Transverse colon (tissue), 4 donors: ENCODE data around the gene TH. TPM values are rescaled to one million over a fixed set of nuclear protein-coding genes. Genes with fewer than 3 reads are reported as not detected.

Source experiments
- DNase-seq: peaks from one replicate; pipeline ENCODE4 v3.0.0-alpha.2; 2019
- H3K27ac ChIP-seq, 4 donors: fragments of 200-600 bp; sonication (generic); 2 replicates each; pipeline ENCODE4 v1.5.1; 2016 to 2018; ENCODE audit warnings: inconsistent platforms in 4 of 4
- H3K27me3 ChIP-seq: fragments of 200-600 bp; sonication (generic); 2 replicates; pipeline ENCODE4 v1.5.1; 2017; ENCODE audit warnings: inconsistent platforms
- H3K36me3 ChIP-seq, 4 donors: fragments of 200-600 bp; sonication (generic); 2 replicates each; pipeline ENCODE4 v1.5.1; 2017 to 2019; ENCODE audit warnings: inconsistent platforms in 4 of 4
- H3K4me1 ChIP-seq, 4 donors: fragments of 200-600 bp; sonication (generic); 2 replicates each; pipeline ENCODE4 v1.5.1; 2017 to 2020; ENCODE audit warnings: inconsistent platforms in 4 of 4
- H3K4me3 ChIP-seq, 4 donors: fragments of 200-600 bp; sonication (generic); 1 replicate in 1 of 4; 2 replicates in 3 of 4; pipeline versions ENCODE4 v1.5.1 to v1.6.1; 2017 to 2019; ENCODE audit warnings: inconsistent platforms in 4 of 4
- H3K9me3 ChIP-seq, 2 donors: fragments of 200-600 bp; sonication (generic); 2 replicates each; pipeline ENCODE4 v1.5.1; 2017 to 2019; ENCODE audit warnings: inconsistent platforms in 2 of 2
- EP300 ChIP-seq: sonication (generic); formaldehyde crosslinking; IDR thresholded peaks from one replicate; pipeline ENCODE4 v1.6.1; 2017; ENCODE audit warnings: antibody characterized with exemption, low read depth
- POLR2A ChIP-seq: fragments of 450-650 bp; IDR thresholded peaks from one replicate; pipeline ENCODE4 v1.6.1; 2016; ENCODE audit warnings: antibody characterized with exemption, mild to moderate bottlenecking, moderate library complexity
- POLR2AphosphoS5 ChIP-seq, 3 donors: sonication (generic); formaldehyde crosslinking; IDR thresholded peaks; one replicate each; pipeline ENCODE4 v1.6.1; 2016; ENCODE audit warnings: antibody characterized with exemption in 3 of 3
- WGBS, 2 donors: methylation state at CpG; one replicate each; pipeline ENCODE4 v1.1.5; 2018; ENCODE audit warnings: low coverage in 1 of 2; 5-methylcytosine and 5-hydroxymethylcytosine counted together
- in situ Hi-C, 4 donors: fragments of 200-750 bp; cut with MboI; loops; one replicate each; pipeline versions ENCODE4 v1.15.0 to v1.15.1; 2017; ENCODE audit warnings: low sequenced_read_pairs in 3 of 4, low pct_ligation_motif_present in 1 of 4, low pct_unique_long_range_greater_than_20kb in 1 of 4
- intact Hi-C: fragments of 100-400 bp; cut with DNase I; formaldehyde crosslinking; loops from one replicate; pipeline ENCODE4 v1.15.1; 2023; ENCODE audit warnings: low total_unique reads
- total RNA-seq, 4 donors: library from RNA; depleted of rRNA; stranded (reverse); fragments of >200 nt; gene quantifications; one replicate each; pipeline ENCODE4 v1.1.0, GENCODE V29; 2016
- TF ChIP-seq, protein P1 (sequence below), 5 experiments: fragments of 200-600 bp in 3 of 5; fragments of 450-650 bp in 2 of 5; sonication (generic) in 3 of 5; IDR thresholded peaks; 1 replicate in 2 of 5; 2 replicates in 3 of 5; pipeline ENCODE4 v1.5.1; 2016 to 2017; ENCODE audit warnings: antibody characterized with exemption in 5 of 5, inconsistent platforms in 3 of 5, mild to moderate bottlenecking in 2 of 5, moderate library complexity in 1 of 5

TH gene
- total RNA-seq, 4 donors from 2014 or later: not detected

DNA sequence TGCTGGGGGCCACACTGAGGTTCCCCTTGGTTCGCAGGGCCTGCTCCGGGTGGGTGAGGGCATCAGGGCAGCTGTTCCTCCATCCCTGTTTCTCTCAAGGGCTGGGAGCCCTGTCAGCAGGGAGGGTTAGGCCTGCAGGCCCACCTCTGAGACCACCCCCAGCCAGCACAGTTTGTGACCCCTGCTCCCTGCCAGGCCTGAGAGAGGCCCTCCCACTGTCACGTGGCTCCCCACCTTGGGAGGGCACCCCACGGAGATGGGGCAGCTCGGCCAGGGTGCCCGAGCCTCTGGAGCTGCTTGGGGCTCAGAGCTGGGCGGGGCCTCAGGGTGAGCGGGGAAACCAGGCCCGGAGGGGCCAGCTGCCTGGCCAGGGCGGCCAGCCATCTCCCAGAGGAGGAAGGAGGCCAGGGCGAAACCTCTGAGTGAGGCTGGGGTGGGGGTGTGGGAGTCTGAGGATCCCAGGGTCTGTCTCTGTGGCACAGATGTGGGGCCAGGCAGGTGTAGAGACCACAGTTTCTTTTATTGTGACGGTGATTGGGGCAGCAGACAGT lies 8.1 kb downstream of the TH start:
- Histone ChIP-seq H3K9me3 (no peaks in the 10 kb centered on the region), H3K4me3 (no peak overlapping the region), H3K27ac (no peak overlapping the region), H3K27me3 (peaks cover 43% of the 10 kb centered on the region), H3K4me1 (peaks cover 3 to 9% (median 7%) of the 10 kb centered on the region in 4 donors), H3K36me3 (no peaks in the 10 kb centered on the region)
- 60% methylated on average over 12 of the region's 12 CpGs; no CpG with 5 or more reads in 1 of the 2 donors for WGBS, 2 donors
- in situ Hi-C loops (loop anchor here in 3 of 4 donors (25.0 kb wide), 2 partner anchors 451 to 476 kb away; partner anchors contain the start of gene KRTAP5-6 (in 2 of the 3)), intact Hi-C loops (no loop called here)
- no peak for DNase-seq
- TF ChIP-seq, protein P1, sequence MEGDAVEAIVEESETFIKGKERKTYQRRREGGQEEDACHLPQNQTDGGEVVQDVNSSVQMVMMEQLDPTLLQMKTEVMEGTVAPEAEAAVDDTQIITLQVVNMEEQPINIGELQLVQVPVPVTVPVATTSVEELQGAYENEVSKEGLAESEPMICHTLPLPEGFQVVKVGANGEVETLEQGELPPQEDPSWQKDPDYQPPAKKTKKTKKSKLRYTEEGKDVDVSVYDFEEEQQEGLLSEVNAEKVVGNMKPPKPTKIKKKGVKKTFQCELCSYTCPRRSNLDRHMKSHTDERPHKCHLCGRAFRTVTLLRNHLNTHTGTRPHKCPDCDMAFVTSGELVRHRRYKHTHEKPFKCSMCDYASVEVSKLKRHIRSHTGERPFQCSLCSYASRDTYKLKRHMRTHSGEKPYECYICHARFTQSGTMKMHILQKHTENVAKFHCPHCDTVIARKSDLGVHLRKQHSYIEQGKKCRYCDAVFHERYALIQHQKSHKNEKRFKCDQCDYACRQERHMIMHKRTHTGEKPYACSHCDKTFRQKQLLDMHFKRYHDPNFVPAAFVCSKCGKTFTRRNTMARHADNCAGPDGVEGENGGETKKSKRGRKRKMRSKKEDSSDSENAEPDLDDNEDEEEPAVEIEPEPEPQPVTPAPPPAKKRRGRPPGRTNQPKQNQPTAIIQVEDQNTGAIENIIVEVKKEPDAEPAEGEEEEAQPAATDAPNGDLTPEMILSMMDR (IDR thresholded peaks at IDR 0.05): no peak
- TF ChIP-seq POLR2AphosphoS5 (IDR thresholded peaks at IDR 0.05): no peak
- no peak for TF ChIP-seq POLR2A

DNA sequence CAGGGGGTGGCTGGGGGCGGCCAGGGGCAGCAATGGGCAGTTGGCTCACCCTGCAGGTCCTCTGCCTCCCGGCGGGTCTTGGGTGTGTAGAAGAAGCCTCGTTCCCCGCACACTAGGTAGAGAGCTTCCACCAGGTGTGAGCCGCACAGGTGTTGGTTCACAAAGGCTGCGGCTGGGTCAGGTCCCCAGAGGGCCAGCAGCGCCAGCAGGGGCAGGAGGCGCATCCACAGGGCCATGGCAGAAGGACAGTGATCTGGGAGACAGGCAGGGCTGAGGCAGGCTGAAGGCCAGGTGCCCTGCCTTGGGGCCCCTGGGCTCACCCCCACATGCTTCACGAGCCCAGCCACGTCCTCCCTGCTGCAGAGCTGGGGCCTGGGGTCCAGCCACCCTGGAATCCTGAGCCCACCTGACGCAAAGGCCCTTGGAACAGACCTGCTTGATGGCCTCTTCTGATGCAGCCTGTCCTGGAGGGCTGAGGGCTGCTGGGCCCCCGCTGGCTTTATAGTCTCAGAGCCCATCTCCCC lies 10.8 kb downstream of the TH start, which contains the start of gene INS:
Gene INS, minus strand, starts transcription at position 474 of the 524 bp plus-strand sequence. Its CDS starts 238 bp downstream, at position 236.
- Histone ChIP-seq H3K4me3 (no peak within 1 kb of the TSS), H3K4me1 (no peaks in the 10 kb centered on the region), H3K27ac (no peak within 1 kb of the TSS), H3K36me3 (no peaks in the 10 kb centered on the region), H3K27me3 (peaks cover 35% of the 10 kb centered on the region), H3K9me3 (no peaks in the 10 kb centered on the region)
- intact Hi-C loops (no loop called here), in situ Hi-C loops (loop anchor here in 3 of 4 donors (25.0 kb wide), 2 partner anchors 448 to 473 kb away; partner anchors contain the start of gene KRTAP5-6 (in 2 of the 3))
- DNase-seq: no peak
- 72% methylated on average over 11 of the region's 13 CpGs; no CpG with 5 or more reads in 1 of the 2 donors for WGBS, 2 donors
- TF ChIP-seq POLR2AphosphoS5 (IDR thresholded peaks at IDR 0.05): no peak
- TF ChIP-seq, protein P1 (IDR thresholded peaks at IDR 0.05): no peak
- no peak for TF ChIP-seq EP300
- no peak for TF ChIP-seq POLR2A

DNA sequence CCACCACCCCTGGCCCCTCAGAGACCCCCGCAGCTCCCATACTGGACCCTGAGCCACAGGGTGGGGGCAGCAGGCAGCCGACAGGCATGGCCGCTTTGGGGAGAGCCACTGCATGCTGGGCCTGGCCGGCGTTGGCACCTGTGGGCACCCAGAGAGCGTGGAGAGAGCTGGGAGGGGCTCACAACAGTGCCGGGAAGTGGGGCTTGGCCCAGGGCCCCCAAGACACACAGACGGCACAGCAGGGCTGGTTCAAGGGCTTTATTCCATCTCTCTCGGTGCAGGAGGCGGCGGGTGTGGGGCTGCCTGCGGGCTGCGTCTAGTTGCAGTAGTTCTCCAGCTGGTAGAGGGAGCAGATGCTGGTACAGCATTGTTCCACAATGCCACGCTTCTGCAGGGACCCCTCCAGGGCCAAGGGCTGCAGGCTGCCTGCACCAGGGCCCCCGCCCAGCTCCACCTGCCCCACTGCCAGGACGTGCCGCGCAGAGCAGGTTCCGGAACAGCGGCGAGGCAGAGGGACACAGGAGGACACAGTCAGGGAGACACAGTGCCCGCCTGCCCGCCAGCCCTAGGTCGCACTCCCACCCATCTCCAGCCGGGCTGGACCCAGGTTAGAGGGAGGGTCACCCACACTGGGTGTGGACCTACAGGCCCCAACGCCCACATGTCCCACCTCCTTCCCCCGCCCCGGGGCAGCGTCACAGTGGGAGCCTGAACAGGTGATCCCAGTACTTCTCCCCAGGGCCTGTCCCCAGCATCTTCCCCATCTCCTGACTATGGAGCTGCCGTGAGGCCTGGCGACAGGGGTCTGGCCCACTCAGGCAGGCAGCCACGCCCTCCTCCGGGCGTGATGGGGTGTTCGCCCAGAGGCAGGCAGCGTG lies 11.8 kb downstream of the TH start:
- intact Hi-C loops (loop anchor here (5.0 kb wide), 1 partner anchor 467 kb away; no protein-coding TSS in a partner anchor), in situ Hi-C loops (loop anchor here (10.0 to 25.0 kb wide), 3 partner anchors 447 to 505 kb away; partner anchors contain the start of gene KRTAP5-6 (in 2 of the 4))
- H3K4me3 ChIP-seq: no peak overlapping the region
- H3K9me3 ChIP-seq: no peaks in the 10 kb centered on the region
- H3K4me1 ChIP-seq: no peaks in the 10 kb centered on the region
- no peak for DNase-seq
- WGBS, 2 donors: 63% methylated on average over 36 of the region's 36 CpGs; no CpG with 5 or more reads in 1 of the 2 donors
- H3K27me3 ChIP-seq: peaks cover 28% of the 10 kb centered on the region
- TF ChIP-seq POLR2A (no peak), POLR2AphosphoS5 (IDR thresholded peaks at IDR 0.05) (no peak), EP300 (no peak)
- TF ChIP-seq, protein P1 (IDR thresholded peaks at IDR 0.05): no peak
- H3K36me3 ChIP-seq: no peaks in the 10 kb centered on the region
- no peak overlapping the region for H3K27ac ChIP-seq

DNA sequence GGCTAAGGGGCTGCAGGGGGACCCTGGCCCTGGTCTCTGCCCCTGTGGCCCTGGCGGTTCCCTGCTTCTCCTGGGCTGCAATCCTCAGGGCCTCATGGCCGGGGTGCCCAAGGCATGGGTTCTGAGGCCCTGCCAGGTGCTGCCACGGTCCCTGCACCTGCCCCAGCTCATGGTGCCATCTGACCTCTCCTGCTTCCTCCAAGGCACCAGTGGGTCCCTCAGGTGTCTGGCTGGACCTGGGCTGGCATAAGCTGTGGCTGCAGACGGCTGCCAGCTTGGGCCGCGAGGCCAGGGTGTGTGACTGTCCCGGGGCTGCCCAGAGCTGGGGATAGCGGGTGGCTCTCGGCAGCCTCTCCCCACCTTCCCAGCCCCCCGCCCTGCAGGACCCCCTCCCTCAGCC lies 12.6 kb downstream of the TH start:
- Histone ChIP-seq H3K4me1 (no peaks in the 10 kb centered on the region), H3K27me3 (peaks cover 23% of the 10 kb centered on the region), H3K9me3 (no peaks in the 10 kb centered on the region), H3K36me3 (no peaks in the 10 kb centered on the region), H3K27ac (no peak overlapping the region), H3K4me3 (no peak overlapping the region)
- in situ Hi-C loops: loop anchor here (10.0 to 25.0 kb wide), 3 partner anchors 447 to 504 kb away; partner anchors contain the start of gene KRTAP5-6 (in 2 of the 4)
- no peak for DNase-seq
- intact Hi-C loops: loop anchor here (5.0 kb wide), 1 partner anchor 467 kb away; no protein-coding TSS in a partner anchor
- 65% methylated on average over 8 of the region's 10 CpGs; no CpG with 5 or more reads in 1 of the 2 donors for WGBS, 2 donors
- TF ChIP-seq, protein P1 (IDR thresholded peaks at IDR 0.05): no peak
- no peak for TF ChIP-seq EP300
- no peak for TF ChIP-seq POLR2AphosphoS5 (IDR thresholded peaks at IDR 0.05)
- no peak for TF ChIP-seq POLR2A
